ENCODE results near the gene RTN4RL1. TPM values are rescaled to one million over a fixed set of nuclear protein-coding genes. Genes with fewer than 3 reads are reported as not detected.
A peak's percentile ranks its signal among the peaks of the same experiment; 100 is the strongest.

The RTN4RL1 gene
- total and polyA plus RNA-seq, 2 of the 13 experiments (the other 11 are each of a cell fraction or from before 2014, with no cell fraction given), result 0.01 TPM; not detected in 1

- TF ChIP-seq FUBP1 (CRISPR knock-in tag; IDR thresholded peaks at IDR 0.05; ENCODE audit: borderline replicate concordance) (no peak), ZBTB20 (CRISPR knock-in tag; IDR thresholded peaks at IDR 0.05; ENCODE audit: borderline replicate concordance, low read depth) (no peak), ZNF20 (CRISPR knock-in tag; IDR thresholded peaks at IDR 0.05) (no peak), ZNF7 (CRISPR knock-in tag; IDR thresholded peaks at IDR 0.05) (no peak), MXD1 (CRISPR knock-in tag; IDR thresholded peaks at IDR 0.05) (no peak), IRX3 (CRISPR knock-in tag; IDR thresholded peaks at IDR 0.05; ENCODE audit: borderline replicate concordance, low read depth) (no peak), TCF7L2 (IDR thresholded peaks at IDR 0.05; ENCODE audit: low read depth, low read length) (no peak), ZNF574 (CRISPR knock-in tag; IDR thresholded peaks at IDR 0.05) (peak; percentile 70), UBTF (CRISPR knock-in tag; IDR thresholded peaks at IDR 0.05) (peak; percentile 46), ZNF691 (CRISPR knock-in tag; IDR thresholded peaks at IDR 0.05; ENCODE audit: borderline replicate concordance, low read depth) (no peak; the same call in 1 of the 2 replicates), ZNF557 (CRISPR knock-in tag; IDR thresholded peaks at IDR 0.05) (no peak), TBX2 (CRISPR knock-in tag; IDR thresholded peaks at IDR 0.05; ENCODE audit: borderline replicate concordance) (no peak), CTCF (CRISPR knock-in tag; IDR thresholded peaks at IDR 0.05) (peak; percentile 81), ATF1 (CRISPR knock-in tag; IDR thresholded peaks at IDR 0.05) (no peak), ZNF354B (CRISPR knock-in tag; IDR thresholded peaks at IDR 0.05) (peak; percentile 72; the same call in 1 of the 2 replicates), EEA1 (CRISPR knock-in tag; IDR thresholded peaks at IDR 0.05; ENCODE audit: borderline replicate concordance) (no peak), ZNF12 (CRISPR knock-in tag; IDR thresholded peaks at IDR 0.05) (no peak), NCOR1 (IDR thresholded peaks at IDR 0.05; ENCODE audit: borderline replicate concordance, low read length) (no peak)
These were observed 29.6 kb upstream of the RTN4RL1 start, which contains the start of gene HIC1 (continued) for GRCh38 chr17:2054512-2055291.

All from HepG2 (cell line).